DMS 273 (cell line): ENCODE results near the gene PACS1.
"Not testable (repeated sequence)": the region's sequence is repeated elsewhere in the genome, so short reads cannot be mapped to it uniquely, and the experiment has no call there.

ENCODE experiments used
- DNase-seq: peaks from one replicate; lab custom pipeline; 2025; ENCODE audit not compliant: unreplicated experiment; lab: John Stamatoyannopoulos, UW

Gene PACS1

GRCh38 chr11:66069715-66070603, at the start of gene PACS1:
TSS of gene PACS1 (plus strand) at chr11:66070272. CDS start at chr11:66070487, 215 bp downstream.
- peak; percentile 84 for DNase-seq

GRCh38 chr11:66020618-66021357, 49.3 kb upstream of the PACS1 start:
- no peak for DNase-seq

GRCh38 chr11:66022401-66023185, 47.5 kb upstream of the PACS1 start:
- DNase-seq: peak; percentile 86

- not testable (repeated sequence) for DNase-seq
Measured at GRCh38 chr11:66023186-66023440, 47.0 kb upstream of the PACS1 start.

- DNase-seq: no peak
Measured at GRCh38 chr11:66026017-66026529, 44.0 kb upstream of the PACS1 start, which contains the start of gene CATSPER1. TSS of gene CATSPER1 (minus strand) at chr11:66026479. CDS start at chr11:66026379, 100 bp downstream.

GRCh38 chr11:66032957-66033735, 36.9 kb upstream of the PACS1 start:
- peak; percentile 16 for DNase-seq

- DNase-seq: peak; percentile 50
Measured at GRCh38 chr11:66035653-66036333, 34.3 kb upstream of the PACS1 start.

- no peak for DNase-seq
Measured at GRCh38 chr11:66036334-66036710, 33.8 kb upstream of the PACS1 start.

- DNase-seq: no peak
Measured at GRCh38 chr11:66037327-66037726, 32.7 kb upstream of the PACS1 start.

- DNase-seq: no peak
Measured at GRCh38 chr11:66039765-66040164, 30.3 kb upstream of the PACS1 start.

GRCh38 chr11:66042227-66042995, 27.7 kb upstream of the PACS1 start:
- no peak for DNase-seq

- DNase-seq: no peak
Measured at GRCh38 chr11:66042996-66043906, 26.8 kb upstream of the PACS1 start.

GRCh38 chr11:66044757-66045156, 25.3 kb upstream of the PACS1 start:
- no peak for DNase-seq

- peak; percentile 89 for DNase-seq
Measured at GRCh38 chr11:66045177-66045639, 24.9 kb upstream of the PACS1 start.

GRCh38 chr11:66046901-66047300, 23.2 kb upstream of the PACS1 start:
- DNase-seq: no peak

GRCh38 chr11:66047541-66048365, 22.3 kb upstream of the PACS1 start:
- no peak for DNase-seq
